Hepatocyte (in vitro differentiated cells): ENCODE data around the gene ZIM2.

ENCODE experiments used
- CTCF ChIP-seq: fragments of 200-600 bp; sonication (generic); IDR thresholded peaks from 2 replicates; pipeline ENCODE4 v1.5.1; 2016; ENCODE audit warnings: antibody characterized with exemption, mild to moderate bottlenecking; ENCODE audit not compliant: poor library complexity
- EZH2phosphoT487 ChIP-seq: fragments of 200-600 bp; sonication (generic); IDR thresholded peaks from one replicate; pipeline ENCODE4 v1.6.1; 2018; ENCODE audit warnings: antibody characterized with exemption, mild to moderate bottlenecking, low read depth, moderate library complexity; ENCODE audit not compliant: unreplicated experiment, severe bottlenecking

- TF ChIP-seq CTCF (no peak), EZH2phosphoT487 (no peak)
Observed at GRCh38 chr19:56811480-56811879, 29.0 kb downstream of the ZIM2 start.
